NCI-H345 treated with DMSO at 0.1 percent for 48 hours (cell line): Measurements from ENCODE around the gene SUPT4H1.

Source experiments
- DNase-seq: peaks from one replicate; lab custom pipeline; 2025; ENCODE audit not compliant: unreplicated experiment; lab: John Stamatoyannopoulos, UW

The SUPT4H1 gene

DNA sequence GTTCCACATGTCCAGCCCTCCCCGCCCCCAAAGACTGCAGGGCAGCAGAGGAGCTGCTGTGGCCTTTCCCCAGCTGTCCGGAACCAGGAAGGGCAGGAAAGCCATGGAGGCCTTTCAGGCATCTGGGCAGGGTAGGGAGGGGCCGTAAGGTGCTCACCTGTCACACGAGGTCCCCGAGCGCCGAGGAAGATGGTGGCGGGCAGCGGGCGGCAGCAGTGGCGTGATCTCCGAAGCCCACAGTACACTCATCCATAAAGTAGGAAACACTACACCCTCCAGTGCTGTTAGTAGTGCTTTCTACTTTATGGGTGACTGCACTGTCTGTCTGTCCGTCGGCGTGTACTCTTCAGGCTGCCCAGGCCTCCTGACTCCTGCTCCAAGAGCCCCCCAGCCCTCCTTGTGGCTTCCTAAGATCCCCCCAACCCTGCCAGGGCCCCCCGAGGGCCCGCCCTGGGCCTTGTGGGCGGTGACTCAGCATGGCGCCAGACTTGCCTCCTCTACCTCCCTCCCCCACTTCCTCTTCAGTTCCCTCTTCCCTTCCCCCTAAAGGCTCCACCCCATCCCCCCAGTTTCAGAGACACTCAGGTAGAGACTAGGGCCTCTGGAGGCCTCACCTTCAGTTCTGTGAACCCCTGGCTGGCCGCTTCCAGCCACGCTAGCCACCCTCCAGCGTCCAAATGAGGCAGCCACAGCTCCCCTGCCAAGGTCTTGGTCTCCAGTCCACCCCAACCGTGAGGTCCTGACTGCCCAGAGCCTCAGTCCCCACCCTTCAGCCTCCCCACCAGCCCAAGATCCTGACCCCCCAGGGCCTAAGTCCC, 20.8 kb downstream of the SUPT4H1 start:
- DNase-seq, result no peak

DNA sequence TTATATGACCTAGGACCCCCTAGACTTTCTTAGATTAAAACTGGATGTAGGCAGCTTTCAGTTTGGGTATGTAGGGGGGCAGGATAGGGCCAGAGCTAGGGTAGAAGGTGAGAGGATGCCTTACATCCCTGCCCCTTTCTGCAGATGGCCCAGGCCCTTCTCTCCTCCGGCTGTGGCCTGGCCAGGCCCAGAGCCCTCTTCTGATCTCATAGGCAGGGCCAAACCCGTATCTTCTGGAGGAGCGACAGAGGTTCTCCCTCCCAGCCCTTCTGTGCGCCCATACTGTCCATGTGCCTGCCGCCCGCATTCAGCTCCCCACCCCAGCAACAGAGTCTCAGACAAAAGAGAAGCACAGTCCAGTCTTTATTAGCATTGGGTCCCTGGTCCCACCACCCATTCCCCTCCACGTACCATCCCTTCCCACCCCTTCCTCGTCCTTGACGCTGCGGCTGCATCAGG, 21.4 kb downstream of the SUPT4H1 start:
- DNase-seq, result no peak

DNA sequence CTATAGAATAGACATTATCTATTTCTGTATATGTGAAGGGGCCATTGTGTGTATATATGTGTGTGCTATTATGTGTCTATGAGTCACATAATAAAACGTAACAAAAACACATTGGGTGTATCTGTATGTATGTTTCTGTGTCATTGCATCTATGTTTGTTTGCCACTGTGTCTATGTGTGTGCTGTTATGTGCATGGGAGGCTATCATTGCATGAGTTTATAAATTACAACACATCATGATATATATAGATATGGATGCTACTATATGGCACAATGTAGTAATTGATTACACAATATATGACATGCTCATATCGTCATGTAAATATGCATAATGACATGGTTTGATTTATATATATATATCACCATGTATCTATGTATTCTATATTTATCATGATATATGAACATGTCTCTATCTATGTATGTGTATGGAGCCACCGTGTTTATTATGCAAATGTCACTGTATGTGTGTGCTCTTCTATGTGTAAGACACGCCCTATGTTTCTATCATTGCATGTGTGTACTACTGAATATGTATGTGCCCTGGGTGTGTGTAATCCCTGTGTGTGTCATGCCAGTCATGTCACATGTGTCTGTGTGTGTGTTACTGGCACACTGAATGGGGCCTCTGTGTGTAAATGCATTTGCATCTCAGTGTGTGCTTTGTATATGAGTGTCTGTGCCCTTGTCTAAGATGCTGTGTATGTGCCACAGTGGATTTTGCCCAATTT, 22.0 kb downstream of the SUPT4H1 start:
- DNase-seq, result no peak

DNA sequence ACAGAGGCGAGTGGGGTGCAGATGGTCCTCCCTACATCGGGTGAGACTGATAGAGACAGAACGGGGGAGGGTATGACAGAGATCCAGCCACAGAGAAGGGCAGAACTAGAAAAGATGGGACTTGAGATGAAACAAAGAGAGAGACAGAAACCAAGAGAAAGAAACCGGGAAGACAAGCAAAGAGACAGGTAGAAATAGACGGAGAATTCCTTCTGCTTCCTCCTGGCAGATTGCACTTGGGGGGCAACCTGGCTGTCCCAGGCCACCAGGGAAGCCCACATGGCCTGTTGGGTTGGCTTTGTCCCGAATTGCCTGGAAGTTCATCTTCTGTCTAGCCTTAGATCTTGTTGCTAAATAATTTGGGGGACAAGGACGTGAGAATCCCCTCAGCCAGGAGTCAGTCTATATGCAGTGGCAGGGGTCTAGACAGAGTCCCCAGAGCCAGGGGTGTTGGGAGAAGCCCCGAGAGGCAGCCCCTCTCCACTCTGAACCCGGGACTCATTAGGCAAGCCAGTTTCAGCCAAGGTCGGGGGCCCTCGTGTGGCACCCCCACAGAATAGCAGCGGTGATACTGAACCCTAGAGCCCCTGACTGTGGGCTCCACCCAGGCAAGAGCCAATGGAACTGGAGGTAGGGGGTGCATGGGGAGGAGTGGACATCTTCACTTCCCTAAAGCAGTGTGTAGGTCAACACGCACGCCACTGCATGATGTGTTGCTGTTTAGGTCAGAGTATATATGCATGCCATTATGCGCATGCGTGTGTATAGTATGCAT, 22.8 kb downstream of the SUPT4H1 start:
- no peak for DNase-seq

DNA sequence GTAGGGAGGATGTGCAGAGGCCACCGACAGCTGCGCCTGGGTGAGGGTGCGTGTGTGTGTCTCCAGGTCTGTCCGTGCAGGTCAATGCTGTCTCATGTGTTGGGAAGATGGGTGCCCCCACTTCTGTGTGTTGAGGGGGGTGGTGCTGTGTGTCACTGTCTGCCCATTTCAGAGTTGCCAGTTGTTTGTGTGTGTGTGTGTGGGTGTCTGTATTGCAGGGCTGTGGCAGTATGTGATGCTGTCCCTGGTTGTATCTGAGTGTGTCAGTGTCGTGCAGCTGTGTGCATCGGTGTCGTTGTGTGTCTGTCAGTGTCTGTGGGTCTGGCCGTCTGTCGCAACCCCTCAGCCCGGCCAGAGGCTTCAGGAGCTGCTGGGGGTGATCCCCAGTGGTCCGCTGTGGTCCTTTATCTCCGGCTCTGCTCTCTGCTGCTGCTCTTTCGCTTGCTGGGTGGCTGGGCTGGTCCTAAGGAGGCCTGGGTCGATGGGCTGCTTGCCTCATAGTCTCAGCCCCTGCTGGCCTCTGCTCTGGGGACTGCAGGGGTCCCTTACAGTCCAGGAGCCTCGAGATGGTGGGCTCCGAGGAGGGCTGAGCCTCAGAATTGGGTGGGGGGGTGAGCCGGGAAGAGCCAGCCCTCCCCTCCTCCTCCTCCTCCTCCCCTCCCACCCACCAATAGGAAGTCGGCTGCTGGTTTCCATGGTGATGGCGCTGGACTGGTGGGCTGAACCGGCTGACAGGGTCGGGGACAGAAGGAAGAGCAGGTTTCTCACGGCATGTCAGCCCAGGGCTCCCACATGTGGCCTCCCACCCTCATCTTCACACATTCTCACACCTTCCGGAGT, 23.6 kb downstream of the SUPT4H1 start, which contains the start of gene TSPOAP1:
Gene TSPOAP1, minus strand, starts transcription at position 601 of the 840 bp plus-strand sequence. CDS start 875 bp downstream, outside the sequence.
- DNase-seq, result no peak

DNA sequence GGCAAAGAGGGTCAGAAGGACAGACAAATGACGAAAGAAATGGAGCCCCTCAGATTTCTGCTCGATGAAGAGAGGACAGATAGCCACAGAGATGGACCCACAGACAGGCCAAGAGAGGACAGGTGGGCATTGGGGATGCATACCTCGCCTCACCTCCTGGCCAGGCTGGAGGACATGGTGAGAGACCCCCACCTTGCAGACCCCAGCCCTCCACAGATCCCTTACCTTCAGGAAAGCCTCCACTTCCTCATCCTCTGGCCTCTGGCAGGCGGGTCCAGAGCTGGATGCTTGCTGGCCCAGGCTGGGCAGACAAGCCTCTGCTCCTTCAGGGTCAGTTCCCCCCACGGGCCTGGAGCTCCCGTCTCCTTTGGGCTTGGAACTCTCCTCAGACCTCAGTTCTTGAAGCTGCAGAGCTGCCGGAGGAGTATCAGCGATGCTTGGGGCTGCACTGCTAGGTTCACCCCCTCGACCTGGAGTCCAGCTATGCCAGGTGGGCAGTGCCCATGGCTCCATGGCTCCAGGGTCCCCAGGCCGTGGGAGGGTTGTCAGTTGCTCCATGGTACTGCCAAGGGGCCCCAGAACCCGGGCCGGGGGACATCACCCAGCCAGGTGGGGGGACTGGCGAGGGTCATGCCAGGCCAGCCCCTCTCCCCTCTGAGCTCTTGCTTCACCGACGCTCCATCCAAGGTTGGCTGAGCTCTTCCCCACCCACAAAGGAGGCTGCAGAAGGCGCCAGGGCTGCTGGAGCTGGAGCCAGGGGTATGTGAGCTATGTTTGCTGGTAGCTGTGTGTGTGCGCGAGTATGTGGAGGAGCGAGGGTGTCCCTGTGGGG, 24.4 kb downstream of the SUPT4H1 start:
- DNase-seq, result no peak

DNA sequence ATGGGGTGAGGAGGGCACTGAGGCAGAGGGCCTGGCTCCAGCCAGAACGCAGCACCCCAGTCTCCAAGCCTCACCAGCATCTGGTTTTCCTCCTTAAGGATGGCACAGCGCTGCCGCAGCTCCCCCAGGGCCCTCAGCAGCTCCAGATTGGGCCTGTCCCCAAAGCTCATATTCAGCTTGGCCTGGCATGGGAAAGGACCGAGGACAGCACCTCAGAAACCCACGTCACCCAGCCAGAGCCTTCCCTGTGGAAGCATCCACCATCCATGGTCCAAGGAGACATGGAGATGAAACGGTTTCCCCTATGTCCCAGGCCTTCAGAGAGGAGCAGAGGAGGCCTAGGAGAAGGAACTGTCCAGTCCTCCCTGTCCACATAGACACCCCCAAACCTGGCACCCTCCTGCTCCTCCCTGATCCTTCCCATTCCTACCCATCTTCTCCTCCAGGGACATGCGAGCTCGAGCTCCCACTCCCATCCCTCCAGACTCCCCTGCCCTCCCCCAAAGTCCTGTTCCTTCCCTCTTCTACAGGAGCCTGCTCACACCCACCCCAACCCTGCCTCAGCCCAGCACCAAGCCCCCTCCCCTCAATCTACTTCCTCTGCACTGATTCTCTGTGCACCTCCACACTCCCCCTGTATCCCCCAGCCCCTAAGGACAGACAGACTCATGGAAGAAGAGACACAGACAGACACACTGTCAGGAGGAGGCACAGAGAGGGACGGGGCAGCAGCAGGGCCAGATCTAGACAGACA, 25.2 kb downstream of the SUPT4H1 start:
- no peak for DNase-seq

DNA sequence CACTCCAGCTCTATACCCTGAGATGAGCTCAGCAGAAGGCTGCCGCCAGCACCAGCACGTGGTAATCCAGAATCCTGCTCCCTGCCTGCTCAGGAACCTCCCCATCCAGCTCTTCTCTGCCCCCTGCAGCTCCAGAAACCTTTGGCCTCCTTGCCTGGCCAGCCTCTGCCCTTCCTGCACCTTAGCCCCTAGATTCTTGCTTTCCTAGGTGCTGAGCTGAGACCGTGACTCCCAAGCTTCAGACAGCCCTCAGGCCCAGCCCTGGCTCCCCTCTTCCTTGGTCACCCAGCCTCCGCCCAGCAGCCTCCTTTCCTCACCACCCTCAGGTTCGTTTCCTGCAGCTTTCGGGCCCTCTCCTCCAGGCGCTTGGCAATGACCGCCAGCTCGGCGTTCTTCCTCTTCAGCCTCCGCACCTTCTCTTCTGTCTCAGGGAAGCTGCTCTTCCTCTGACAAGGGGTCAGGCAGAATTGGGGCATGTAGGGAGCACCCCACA, 26.0 kb downstream of the SUPT4H1 start:
- DNase-seq, result no peak

DNA sequence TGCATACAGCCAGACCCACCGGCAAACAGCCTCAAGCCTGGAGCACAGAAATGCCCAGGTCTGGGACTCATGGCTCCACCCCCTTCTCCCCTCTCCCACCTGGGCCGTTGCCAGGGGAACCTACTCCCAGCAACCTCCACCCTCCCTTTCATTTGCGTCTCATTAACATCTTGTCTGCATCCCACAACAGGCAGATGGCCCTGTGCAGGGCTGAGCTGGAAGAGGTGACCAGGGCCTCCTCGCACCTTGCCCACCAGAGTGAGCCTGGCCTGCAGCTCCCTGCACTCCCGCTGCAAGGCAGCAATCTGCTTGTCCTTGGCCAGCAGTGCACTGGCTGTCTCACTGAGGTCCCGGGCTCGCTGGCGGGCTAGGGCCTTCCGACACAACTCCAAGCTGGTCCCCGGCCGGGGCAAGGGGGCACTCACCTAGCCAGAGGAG, 26.7 kb downstream of the SUPT4H1 start:
- DNase-seq, result no peak

DNA sequence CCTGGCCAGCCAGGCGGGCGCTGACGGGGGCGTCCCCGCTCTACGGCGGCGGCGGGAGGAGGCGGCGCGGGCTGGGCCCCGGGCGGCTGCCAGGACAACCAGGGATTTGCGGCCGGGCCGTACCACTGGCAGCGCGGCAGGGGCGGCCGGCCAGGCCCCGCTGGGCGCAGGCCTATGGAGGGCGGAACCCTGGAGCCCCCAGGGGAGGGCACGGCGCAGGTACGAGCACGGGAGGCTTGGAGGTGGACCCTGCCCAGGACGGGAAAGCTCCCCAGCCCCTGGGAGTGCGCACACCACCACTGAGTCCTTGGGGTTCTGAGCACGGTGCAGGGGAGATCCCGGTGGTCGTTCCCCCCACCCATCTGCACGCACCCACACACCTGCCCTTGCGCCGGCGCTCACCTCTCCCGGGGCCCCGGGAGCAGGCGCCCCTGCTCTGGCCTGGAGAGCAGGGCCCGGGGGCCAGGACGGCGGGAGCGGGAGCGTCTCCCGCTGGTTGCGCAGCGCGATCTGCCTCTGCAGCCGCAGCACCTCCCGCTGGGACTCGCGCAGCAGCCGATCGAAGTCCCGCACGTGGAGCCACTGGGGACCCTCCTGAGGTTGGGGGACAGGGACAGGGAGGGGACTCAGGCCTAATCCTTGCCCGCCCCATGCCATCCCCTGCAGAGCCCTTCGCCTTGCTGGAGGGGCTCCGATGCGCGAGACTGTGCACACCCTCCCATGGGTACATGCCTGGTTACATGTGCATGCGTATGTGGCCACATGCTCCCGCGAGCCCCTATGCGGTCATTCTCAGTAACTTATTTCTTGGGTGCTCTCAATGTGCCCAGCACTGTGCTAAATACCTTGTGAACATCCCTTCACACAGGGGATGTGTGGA, 27.4 kb downstream of the SUPT4H1 start:
- no peak for DNase-seq

DNA sequence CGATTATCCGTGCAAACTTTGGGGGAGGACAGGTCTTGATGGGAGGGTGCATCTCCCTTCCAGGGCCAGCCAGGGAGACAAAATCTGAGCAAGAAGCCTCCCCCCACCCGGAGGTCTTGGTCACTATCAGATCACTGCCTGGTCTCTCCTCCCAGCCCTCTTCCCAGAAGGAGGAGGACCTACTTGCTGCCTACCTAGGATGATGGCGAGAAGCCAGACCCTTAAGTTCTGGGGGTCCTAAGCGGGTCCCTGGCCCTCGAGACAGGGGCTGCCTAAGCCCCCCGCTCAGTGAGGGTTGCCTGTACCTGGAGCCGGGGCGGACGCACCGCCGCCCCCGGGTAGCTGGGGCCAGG, 28.0 kb downstream of the SUPT4H1 start:
- no peak for DNase-seq

DNA sequence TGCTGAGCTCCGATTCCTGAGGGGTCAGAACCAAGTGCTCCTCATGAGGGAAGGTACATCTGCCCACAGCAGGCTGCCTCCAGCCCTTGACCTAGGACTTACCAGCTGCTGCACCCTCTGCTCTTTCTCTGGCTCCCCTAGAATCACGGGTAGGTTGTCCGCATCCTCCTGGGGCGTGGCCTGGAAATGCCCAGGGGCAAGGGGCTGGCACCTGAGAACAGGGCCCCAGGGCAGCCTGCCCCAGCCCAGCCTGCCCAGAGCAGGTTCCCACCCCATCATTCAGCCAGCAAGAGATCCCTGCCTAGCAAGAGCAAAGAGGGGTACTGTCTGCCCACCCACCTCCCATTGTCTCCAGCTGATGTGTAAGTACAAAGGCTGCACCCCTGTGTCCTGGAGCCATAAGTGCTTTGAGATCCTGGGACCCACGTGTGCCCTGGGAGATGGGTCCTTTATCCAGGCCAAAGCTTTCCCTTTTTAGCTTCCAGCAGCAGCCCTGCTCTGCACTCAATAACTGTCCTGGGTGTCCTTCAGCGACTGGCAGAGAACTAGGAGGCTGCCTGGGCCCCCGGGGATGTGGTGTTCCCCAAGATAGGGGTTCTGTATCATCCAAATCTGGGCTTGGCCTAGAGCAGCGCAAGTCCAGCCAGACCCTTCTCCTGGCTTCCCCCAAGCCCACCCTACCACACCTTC, 28.5 kb downstream of the SUPT4H1 start:
- no peak for DNase-seq

DNA sequence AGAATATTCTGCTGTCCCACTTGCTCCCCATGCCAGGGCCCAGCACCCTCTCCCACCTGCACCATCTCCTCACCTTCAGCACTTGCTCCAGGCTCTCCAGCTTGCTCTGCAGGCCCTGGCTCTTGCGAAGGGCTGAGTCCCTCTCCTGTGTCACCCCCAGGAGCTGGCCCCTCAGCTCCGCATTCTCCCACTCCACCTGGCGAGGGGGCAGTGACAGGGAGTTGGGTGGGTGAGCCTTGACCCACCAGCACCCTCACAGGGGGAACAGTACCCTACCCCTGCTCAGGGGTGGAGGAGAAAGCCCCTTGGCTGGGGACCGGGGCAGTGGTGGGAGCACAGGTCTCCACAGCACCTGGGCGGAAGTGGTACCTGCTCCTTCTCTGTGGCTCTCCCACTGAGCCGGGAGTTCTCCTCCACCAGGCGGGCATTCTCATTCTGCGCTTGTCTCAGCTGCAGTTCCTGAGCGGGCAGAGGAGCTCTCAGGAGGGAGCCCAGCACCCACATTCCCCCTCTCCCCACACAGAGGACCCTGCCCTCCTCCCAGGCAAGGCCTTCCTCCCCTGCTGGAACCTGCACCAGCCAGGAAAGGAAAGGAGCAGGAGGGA, 29.3 kb downstream of the SUPT4H1 start:
- no peak for DNase-seq

DNA sequence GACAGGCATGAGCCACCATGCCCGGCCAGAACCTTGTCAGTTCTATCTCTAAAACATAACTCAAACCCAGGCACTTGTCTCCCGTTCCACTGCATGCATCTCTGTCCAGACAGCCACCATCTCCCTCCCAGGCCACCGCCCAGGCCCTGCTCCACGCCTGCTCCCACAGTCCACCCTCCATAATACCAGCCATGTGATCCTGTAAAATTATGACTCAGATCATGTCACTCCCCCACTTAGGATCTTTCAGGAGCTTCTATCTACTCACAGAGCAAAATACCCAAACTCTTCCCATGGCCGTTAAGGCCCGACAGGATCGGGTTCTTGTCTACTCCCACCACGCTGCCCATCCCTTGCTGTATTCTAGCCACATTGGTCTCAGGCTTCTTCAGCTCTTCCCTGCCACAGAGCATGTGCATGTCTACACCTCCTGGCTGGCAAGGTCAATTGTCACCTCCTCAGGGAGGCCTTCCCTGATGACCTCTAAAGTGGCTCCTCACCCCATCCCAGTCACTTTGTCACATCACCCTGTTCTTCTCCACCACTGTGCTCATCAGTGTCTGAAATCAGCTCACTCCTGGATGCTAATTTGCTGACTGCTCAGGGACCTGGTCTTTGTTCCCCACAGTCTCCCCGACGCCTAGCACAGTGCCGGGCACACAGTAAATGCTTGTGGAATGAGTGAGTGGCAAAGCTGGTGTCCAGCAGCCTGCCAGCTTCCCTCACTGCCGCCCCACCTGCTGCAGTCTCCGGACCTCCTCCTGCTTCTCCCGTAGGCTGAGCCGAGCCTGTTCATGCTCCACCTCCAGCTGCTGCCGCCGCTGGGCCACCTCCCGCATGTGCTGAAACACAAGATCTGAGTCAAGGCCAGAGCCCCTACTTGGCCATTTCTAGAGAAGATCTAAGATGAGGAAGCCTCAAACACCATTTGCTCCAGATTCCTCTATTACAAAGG, 30.2 kb downstream of the SUPT4H1 start:
- no peak for DNase-seq

DNA sequence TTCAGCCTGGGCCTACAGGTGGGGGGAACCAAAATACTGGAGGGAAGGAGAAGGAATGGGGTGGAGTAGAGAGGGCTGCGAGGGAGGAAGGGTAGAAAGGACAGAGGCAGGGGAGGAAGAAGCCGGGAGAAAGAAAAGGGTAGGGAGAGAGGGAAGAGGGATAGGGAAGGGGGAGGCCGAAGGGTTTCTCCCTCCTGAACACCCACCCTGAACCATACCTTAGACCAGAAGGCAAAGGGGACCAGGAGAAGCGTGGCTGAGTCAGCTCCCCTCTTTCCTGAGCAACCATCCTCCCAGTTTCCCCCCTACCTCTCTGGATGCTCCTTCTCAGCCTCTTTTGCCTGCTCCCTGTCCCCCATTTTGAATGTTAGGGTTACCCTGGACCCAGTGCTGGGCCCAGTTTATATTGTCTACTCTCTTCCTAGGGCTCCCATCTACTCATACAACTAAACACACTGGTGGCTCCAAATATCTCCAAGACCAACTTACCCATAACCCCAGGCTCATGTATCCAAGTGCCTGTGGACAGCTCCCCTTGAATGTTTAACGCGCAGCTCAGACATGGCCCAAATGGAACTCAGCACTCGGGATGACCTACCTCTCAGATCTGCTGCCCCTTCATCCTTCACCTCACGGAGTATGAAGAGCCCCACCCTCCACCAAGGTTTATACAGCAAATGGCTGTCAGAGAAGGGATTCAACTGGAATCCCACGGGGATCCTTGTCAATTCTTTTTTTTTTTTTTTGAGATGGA, 31.3 kb downstream of the SUPT4H1 start:
- DNase-seq, result no peak
